Thoracic aorta endothelial cell (primary cell): ENCODE results near the gene G6PC2. TPM values are rescaled to one million over a fixed set of nuclear protein-coding genes. Genes with fewer than 3 reads are reported as not detected.

ENCODE experiments used
- total RNA-seq: library from RNA; depleted of rRNA; stranded (reverse); fragments of >200 nt; gene quantifications from 2 replicates; pipeline ENCODE4 v1.2.3, GENCODE V29; 2012

G6PC2 gene
- not detected in 2 replicates for total RNA-seq

DNA sequence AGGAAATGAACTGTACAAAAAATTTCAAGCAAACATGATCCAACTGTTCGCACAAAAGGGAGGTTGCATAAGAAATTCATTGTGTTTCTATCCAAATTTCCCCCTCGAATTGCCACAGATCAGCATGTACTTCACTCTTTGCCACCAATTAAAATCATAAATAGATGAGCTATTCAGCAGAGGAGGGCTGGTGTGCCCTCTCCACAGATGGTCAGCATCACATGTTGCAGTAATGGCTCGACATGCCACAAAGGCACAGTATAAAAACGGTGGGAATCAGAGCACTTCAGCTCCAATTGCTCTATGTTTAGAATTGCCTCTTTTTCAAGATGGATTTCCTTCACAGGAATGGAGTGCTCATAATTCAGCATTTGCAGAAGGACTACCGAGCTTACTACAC is at the start of gene G6PC2:
Gene G6PC2 (plus strand): TSS at position 289 of the 400 bp plus-strand sequence. CDS start 41 bp downstream, at position 330.

DNA sequence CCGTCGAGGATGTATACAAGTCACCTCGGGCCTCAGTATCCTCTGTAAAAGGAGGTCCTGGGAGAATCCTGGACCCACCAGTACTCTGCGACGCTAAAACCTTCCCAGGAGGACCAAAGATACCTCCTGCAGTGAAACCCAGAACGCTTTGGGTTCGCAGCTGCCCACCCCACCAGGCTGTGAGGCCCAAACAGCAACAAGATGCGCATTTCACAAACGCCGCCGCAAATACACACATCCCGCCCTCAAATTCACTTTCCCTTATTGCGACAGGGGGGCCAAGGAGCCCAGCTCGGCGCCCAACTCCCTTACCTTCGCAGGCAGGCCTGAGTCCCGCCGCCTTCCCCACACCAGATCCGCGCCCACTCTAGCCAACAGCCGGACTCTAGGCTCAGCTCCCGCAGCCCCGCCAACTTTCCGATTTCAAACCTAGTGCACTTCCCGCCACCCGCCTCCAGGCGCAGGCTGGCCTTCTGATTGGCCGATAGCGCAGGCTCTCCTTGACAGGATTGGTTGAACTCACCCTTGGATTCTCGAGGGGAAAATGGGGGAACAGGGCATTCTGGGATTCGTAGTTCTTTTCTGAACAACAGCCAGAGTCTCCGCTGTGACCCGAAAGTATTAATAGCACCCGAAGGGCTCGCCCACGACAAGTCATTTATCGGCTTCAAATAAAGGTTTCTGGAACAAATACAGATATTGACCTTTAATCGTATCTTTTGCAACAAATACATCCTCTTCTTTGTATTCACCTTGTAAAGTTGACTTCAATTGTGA is 10.9 kb upstream of the G6PC2 start, which contains the start of gene SPC25:
Gene SPC25 (minus strand): TSS at position 425 of the 777 bp plus-strand sequence. CDS start 911 bp downstream, outside the sequence.

Other genes starting within 250 kb of the G6PC2 start
- 0.07 and 3.5 TPM in 2 replicates for gene NOSTRIN, start 98.7 kb upstream of the G6PC2 start, total RNA-seq
- 16.4 and 21.7 TPM in 2 replicates for gene SPC25, start 10.9 kb upstream of the G6PC2 start, total RNA-seq
- 0.50 and 0.53 TPM in 2 replicates for gene ABCB11, start 130.0 kb downstream of the G6PC2 start, total RNA-seq
- 0.29 and 1.3 TPM in 2 replicates for gene DHRS9, start 168.3 kb downstream of the G6PC2 start, total RNA-seq